Measurements from ENCODE around the gene IFT80.

DNA sequence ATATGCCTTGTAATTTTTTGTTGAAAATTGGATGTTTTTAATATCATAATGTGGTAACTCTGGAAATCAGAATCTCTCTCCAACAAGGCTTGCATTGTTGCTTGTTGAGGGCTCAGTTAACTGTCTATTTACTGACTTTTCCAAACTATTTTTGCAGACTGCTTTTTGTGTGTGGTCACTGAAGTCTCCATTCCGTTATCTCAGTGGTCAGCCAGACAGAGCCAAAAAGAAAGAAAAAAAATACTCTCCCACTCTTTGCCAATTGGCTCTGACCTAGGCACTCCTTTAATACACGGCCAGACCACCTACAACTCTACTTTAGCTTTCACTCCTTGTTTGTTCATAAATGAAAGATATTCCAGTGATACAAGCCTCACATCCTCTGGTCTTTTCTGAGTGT, 52.5 kb downstream of the IFT80 start:
- TF ChIP-seq, protein P1, sequence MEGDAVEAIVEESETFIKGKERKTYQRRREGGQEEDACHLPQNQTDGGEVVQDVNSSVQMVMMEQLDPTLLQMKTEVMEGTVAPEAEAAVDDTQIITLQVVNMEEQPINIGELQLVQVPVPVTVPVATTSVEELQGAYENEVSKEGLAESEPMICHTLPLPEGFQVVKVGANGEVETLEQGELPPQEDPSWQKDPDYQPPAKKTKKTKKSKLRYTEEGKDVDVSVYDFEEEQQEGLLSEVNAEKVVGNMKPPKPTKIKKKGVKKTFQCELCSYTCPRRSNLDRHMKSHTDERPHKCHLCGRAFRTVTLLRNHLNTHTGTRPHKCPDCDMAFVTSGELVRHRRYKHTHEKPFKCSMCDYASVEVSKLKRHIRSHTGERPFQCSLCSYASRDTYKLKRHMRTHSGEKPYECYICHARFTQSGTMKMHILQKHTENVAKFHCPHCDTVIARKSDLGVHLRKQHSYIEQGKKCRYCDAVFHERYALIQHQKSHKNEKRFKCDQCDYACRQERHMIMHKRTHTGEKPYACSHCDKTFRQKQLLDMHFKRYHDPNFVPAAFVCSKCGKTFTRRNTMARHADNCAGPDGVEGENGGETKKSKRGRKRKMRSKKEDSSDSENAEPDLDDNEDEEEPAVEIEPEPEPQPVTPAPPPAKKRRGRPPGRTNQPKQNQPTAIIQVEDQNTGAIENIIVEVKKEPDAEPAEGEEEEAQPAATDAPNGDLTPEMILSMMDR (conservative IDR thresholded peaks at IDR 0.05), result no peak
- TF ChIP-seq EZH2 (IDR thresholded peaks at IDR 0.05; ENCODE audit: low read depth), result no peak

Data from PC-9 (cell line).